B cell (primary cell): ENCODE measurements around the gene FNDC10. TPM values are rescaled to one million over a fixed set of nuclear protein-coding genes. Genes with fewer than 3 reads are reported as not detected.

Source experiments
- ATAC-seq: fragments of 200-7000 bp; cut with Tn5 transposase; one replicate; pipeline ENCODE4 v1.10.0; 2021; ENCODE audit warnings: low read depth, mild to moderate bottlenecking, moderate number of reproducible peaks, moderate library complexity
- CTCF ChIA-PET: fragments of 350-600 bp; sonication (Branson Sonifier 250); formaldehyde crosslinking; loops from one replicate; lab custom pipeline; 2021; ENCODE audit warnings: antibody characterized with exemption, inconsistent platforms; lab: Charles Lee
- POLR2A ChIA-PET: fragments of 350-600 bp; sonication (Branson Sonifier 250); formaldehyde crosslinking; loops from one replicate; lab custom pipeline; 2021; ENCODE audit warnings: antibody characterized with exemption; lab: Charles Lee
- DNase-seq: peaks from one replicate; pipeline ENCODE4 v3.0.0; 2013
- H2AFZ ChIP-seq: 2 replicates; pipeline ENCODE4 v1.6.1; 2012; ENCODE audit warnings: mild to moderate bottlenecking, low read depth, low read length; ENCODE audit not compliant: insufficient read depth, poor library complexity, severe bottlenecking
- H3K27ac ChIP-seq, 2 donors: 1 replicate in 1 of 2; 2 replicates in 1 of 2; pipeline ENCODE4 v1.5.1; 2012 to 2013; ENCODE audit warnings: low read length in 2 of 2, mild to moderate bottlenecking in 2 of 2, moderate library complexity in 1 of 2
- H3K27me3 ChIP-seq, 4 experiments: fragments of 200-600 bp in 1 of 4; sonication (generic) in 1 of 4; replicated peaks in 1 of 4; 1 replicate in 2 of 4; 2 replicates in 2 of 4; pipeline versions ENCODE4 v1.6.1 to v1.7.0; 2013 to 2016; ENCODE audit warnings: low read length in 3 of 4, mild to moderate bottlenecking in 2 of 4, mixed read lengths in 1 of 4, moderate library complexity in 1 of 4; ENCODE audit not compliant: insufficient read depth in 4 of 4, control insufficient read depth in 3 of 4; ENCODE audit errors: control extremely low read depth in 1 of 4
- H3K36me3 ChIP-seq, 2 experiments: replicated peaks in 1 of 2; 1 replicate in 1 of 2; 2 replicates in 1 of 2; pipeline versions ENCODE4 v1.6.1 to v1.7.1; 2013; ENCODE audit warnings: low read length in 1 of 2; ENCODE audit not compliant: insufficient read depth in 2 of 2, control insufficient read depth in 1 of 2; ENCODE audit errors: control extremely low read depth in 1 of 2, extremely low read depth in 1 of 2
- H3K4me1 ChIP-seq, 2 donors: fragments of 200-600 bp in 1 of 2; sonication (generic) in 1 of 2; 1 replicate in 1 of 2; 2 replicates in 1 of 2; pipeline versions ENCODE4 v1.5.1 to v1.6.1; 2013 to 2017; ENCODE audit warnings: low read length in 2 of 2; ENCODE audit not compliant: control insufficient read depth in 2 of 2, insufficient read depth in 2 of 2
- H3K4me2 ChIP-seq: replicated peaks from 2 replicates; pipeline ENCODE3; 2012; ENCODE audit warnings: mild to moderate bottlenecking, low read depth, low read length; ENCODE audit not compliant: poor library complexity, severe bottlenecking
- H3K4me3 ChIP-seq, 5 experiments: fragments of 200-600 bp in 1 of 5; sonication (generic) in 1 of 5; 1 replicate in 3 of 5; 2 replicates in 2 of 5; pipeline versions ENCODE4 v1.5.1 to v1.7.0; 2011 to 2016; ENCODE audit warnings: low read length in 4 of 5, mild to moderate bottlenecking in 4 of 5, low read depth in 2 of 5, control low read depth in 1 of 5, moderate library complexity in 1 of 5; ENCODE audit not compliant: insufficient read depth in 1 of 5; ENCODE audit errors: control extremely low read depth in 1 of 5, extremely low read depth in 1 of 5
- H3K79me2 ChIP-seq: fragments of 200-600 bp; sonication (generic); one replicate; pipeline ENCODE4 v1.6.0; 2016; ENCODE audit warnings: low read length; ENCODE audit not compliant: control insufficient read depth, insufficient read depth
- H3K9ac ChIP-seq: fragments of 200-600 bp; sonication (generic); 2 replicates; pipeline ENCODE4 v1.6.1; 2017; ENCODE audit warnings: mild to moderate bottlenecking, low read length, moderate library complexity
- H3K9me3 ChIP-seq, 3 donors: one replicate each; pipeline versions ENCODE4 v1.6.1 to v1.7.1; 2013; ENCODE audit warnings: low read length in 2 of 3; ENCODE audit not compliant: control insufficient read depth in 2 of 3, insufficient read depth in 1 of 3; ENCODE audit errors: control extremely low read depth in 1 of 3
- H4K20me1 ChIP-seq: 2 replicates; pipeline ENCODE4 v1.6.0; 2012; ENCODE audit warnings: mild to moderate bottlenecking, low read length; ENCODE audit not compliant: insufficient read depth, control insufficient read depth, poor library complexity, severe bottlenecking
- H3K27ac Mint-ChIP-seq: one replicate; pipeline ENCODE4 v1.8.0; 2021; ENCODE audit warnings: mixed read lengths
- H3K27me3 Mint-ChIP-seq: one replicate; pipeline ENCODE4 v1.8.0; 2021; ENCODE audit warnings: mixed read lengths
- H3K4me1 Mint-ChIP-seq: one replicate; pipeline ENCODE4 v1.8.0; 2021; ENCODE audit warnings: mixed read lengths
- H3K4me3 Mint-ChIP-seq: one replicate; pipeline ENCODE4 v1.8.0; 2021; ENCODE audit warnings: mixed read lengths
- H3K9me3 Mint-ChIP-seq: one replicate; pipeline ENCODE4 v1.8.0; 2022; ENCODE audit warnings: mixed read lengths; ENCODE audit not compliant: insufficient read depth
- CTCF ChIP-seq: fragments of 200-600 bp; IDR thresholded peaks from one replicate; pipeline ENCODE4 v1.8.0; 2022; ENCODE audit warnings: antibody characterized with exemption, mild to moderate bottlenecking
- EZH2 ChIP-seq: IDR thresholded peaks from 2 replicates; pipeline ENCODE4 v1.6.1; 2012; ENCODE audit warnings: borderline replicate concordance, low read depth, mild to moderate bottlenecking, moderate library complexity, low read length; ENCODE audit not compliant: insufficient read depth, poor library complexity, severe bottlenecking
- WGBS: methylation state at CpG from one replicate; pipeline ENCODE4 v1.1.5; 2013; ENCODE audit warnings: missing lambda C conversion rate; ENCODE audit not compliant: insufficient coverage; 5-methylcytosine and 5-hydroxymethylcytosine counted together
- intact Hi-C: fragments of 100-400 bp; cut with micrococcal nuclease; formaldehyde crosslinking; loops from one replicate; pipeline ENCODE4 v1.10.0; 2022
- polyA plus RNA-seq: library from polyadenylated mRNA; depleted of rRNA; stranded (reverse); fragments of >200 nt; gene quantifications from 2 replicates; pipeline ENCODE4 v1.2.3, GENCODE V29; 2012
- total RNA-seq, 2 donors: library from RNA; stranded (reverse); fragments of 120-200 nt in 1 of 2; gene quantifications; 1 replicate in 1 of 2; 2 replicates in 1 of 2; pipeline versions ENCODE4 v1.2.3 to v1.2.4, GENCODE V29; 2013 to 2022

FNDC10 gene
- total and polyA plus RNA-seq, 2 donors (not counting 1 experiment from before 2014, with no cell fraction given): 1.4 TPM

- peaks cover 0 to 49% of the 10 kb centered on the region in 2 experiments for H3K36me3 ChIP-seq
- TF ChIP-seq CTCF (no peak), EZH2 (no peak)
- H3K79me2 ChIP-seq: peaks cover 89% of the 10 kb centered on the region
- no peak for ATAC-seq
- DNase-seq: no peak
- WGBS: 97% methylated on average over 19 of the region's 19 CpGs
- no peaks in the 10 kb centered on the region for H3K9me3 ChIP-seq
- H3K27me3 Mint-ChIP-seq: no peaks in the 10 kb centered on the region
- peaks cover 27% of the 10 kb centered on the region for H3K4me1 Mint-ChIP-seq
- CTCF ChIA-PET: no interaction called here
- no peak overlapping the region for H3K27ac ChIP-seq
- no peaks in the 10 kb centered on the region for H3K27me3 ChIP-seq
- H3K9ac ChIP-seq: no peak overlapping the region
- no peak overlapping the region for H3K4me3 Mint-ChIP-seq
- H3K9me3 Mint-ChIP-seq: no peaks in the 10 kb centered on the region
- no peak overlapping the region for H3K4me3 ChIP-seq
- POLR2A ChIA-PET: no interaction called here
- no peak overlapping the region for H3K4me2 ChIP-seq
- no peak overlapping the region for H2AFZ ChIP-seq
- intact Hi-C loops: no loop called here
- peaks cover 0 to 10% of the 10 kb centered on the region in 2 donors for H3K4me1 ChIP-seq
- no peak overlapping the region for H3K27ac Mint-ChIP-seq
- H4K20me1 ChIP-seq: peaks cover 79% of the 10 kb centered on the region
Observed at GRCh38 chr1:1564268-1564667, 35.7 kb downstream of the FNDC10 start.

- intact Hi-C loops: no loop called here
- WGBS: 99% methylated on average over 12 of the region's 12 CpGs
- Histone ChIP-seq H3K4me1 (peaks cover 0 to 10% of the 10 kb centered on the region in 2 donors), H2AFZ (no peak overlapping the region), H3K9me3 (no peaks in the 10 kb centered on the region), H4K20me1 (peaks cover 85% of the 10 kb centered on the region), H3K4me3 (no peak overlapping the region), H3K27me3 (no peaks in the 10 kb centered on the region), H3K4me2 (no peak overlapping the region), H3K79me2 (peaks cover 86% of the 10 kb centered on the region), H3K36me3 (peaks cover 0 to 49% of the 10 kb centered on the region in 2 experiments), H3K27ac (no peak overlapping the region), H3K9ac (no peak overlapping the region)
- Mint-ChIP-seq H3K4me1 (peaks cover 26% of the 10 kb centered on the region), H3K4me3 (no peak overlapping the region), H3K9me3 (no peaks in the 10 kb centered on the region), H3K27me3 (no peaks in the 10 kb centered on the region), H3K27ac (no peak overlapping the region)
- no peak for DNase-seq
- POLR2A ChIA-PET: no interaction called here
- CTCF ChIA-PET: no interaction called here
- TF ChIP-seq CTCF (no peak), EZH2 (no peak)
- ATAC-seq: no peak
Observed at GRCh38 chr1:1563688-1564087, 36.2 kb downstream of the FNDC10 start.
